Measurements from ENCODE around the gene PIP4K2B.

The PIP4K2B gene

GRCh38 chr17:38777641-38778250, 21.6 kb downstream of the PIP4K2B start:
- no peak for TF ChIP-seq CTCF (IDR thresholded peaks at IDR 0.05; ENCODE audit: insufficient read depth, missing control alignments)
- DNase-seq (ENCODE audit: insufficient read length, low spot score) = no peak
- no peak for FAIRE-seq

DNA sequence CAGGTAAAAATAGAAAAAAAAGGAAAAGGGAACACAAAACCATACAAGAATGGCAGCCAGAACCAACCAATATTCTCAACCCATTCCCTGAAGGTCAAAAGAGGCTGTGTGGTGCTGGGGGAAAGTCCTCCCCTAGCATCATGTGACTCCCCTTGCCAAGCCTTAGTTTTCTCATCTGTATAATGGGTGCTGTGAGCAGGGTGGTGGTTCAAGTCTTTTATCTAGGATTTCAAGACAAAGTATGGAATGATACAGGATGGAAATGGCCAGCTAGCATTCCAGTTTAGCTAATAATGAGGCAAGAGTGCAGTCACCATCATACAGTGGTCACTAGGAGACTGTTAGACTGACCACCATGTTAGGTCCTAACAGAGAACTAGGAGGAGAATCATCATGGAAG, 26.1 kb downstream of the PIP4K2B start:
- no peak for FAIRE-seq
- no peak for TF ChIP-seq CTCF (IDR thresholded peaks at IDR 0.05; ENCODE audit: insufficient read depth, missing control alignments)
- no peak for DNase-seq (ENCODE audit: insufficient read length, low spot score)

GRCh38 chr17:38768417-38768816, 30.9 kb downstream of the PIP4K2B start:
- DNase-seq (ENCODE audit: insufficient read length, low spot score) (no peak), FAIRE-seq (no peak)
- TF ChIP-seq CTCF (IDR thresholded peaks at IDR 0.05; ENCODE audit: insufficient read depth, missing control alignments) = no peak

- FAIRE-seq (no peak), DNase-seq (ENCODE audit: insufficient read length, low spot score) (no peak)
- no peak for TF ChIP-seq CTCF (IDR thresholded peaks at IDR 0.05; ENCODE audit: insufficient read depth, missing control alignments)
These were observed 33.0 kb downstream of the PIP4K2B start for GRCh38 chr17:38766341-38766740.

DNA sequence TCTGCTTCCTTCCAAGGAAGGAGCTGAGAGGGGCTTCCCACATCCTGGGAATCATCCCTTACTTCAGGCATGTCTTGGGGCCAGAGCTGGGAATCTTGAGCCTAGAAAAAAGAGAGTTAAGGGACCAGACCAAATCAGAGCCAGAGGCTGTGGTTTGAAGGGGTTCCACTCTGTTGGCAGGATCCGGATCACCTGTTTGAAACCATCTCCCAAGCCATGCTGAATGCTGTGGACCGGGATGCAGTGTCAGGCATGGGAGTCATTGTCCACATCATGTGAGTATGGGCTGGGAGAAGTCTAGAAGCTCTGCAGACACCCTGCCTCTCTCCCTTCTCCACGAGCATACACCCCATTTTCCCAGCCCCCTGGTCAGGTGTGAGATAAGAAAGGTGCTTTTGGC, 37.1 kb downstream of the PIP4K2B start:
- DNase-seq (ENCODE audit: insufficient read length, low spot score) (no peak), FAIRE-seq (no peak)
- no peak for TF ChIP-seq CTCF (IDR thresholded peaks at IDR 0.05; ENCODE audit: insufficient read depth, missing control alignments)

DNA sequence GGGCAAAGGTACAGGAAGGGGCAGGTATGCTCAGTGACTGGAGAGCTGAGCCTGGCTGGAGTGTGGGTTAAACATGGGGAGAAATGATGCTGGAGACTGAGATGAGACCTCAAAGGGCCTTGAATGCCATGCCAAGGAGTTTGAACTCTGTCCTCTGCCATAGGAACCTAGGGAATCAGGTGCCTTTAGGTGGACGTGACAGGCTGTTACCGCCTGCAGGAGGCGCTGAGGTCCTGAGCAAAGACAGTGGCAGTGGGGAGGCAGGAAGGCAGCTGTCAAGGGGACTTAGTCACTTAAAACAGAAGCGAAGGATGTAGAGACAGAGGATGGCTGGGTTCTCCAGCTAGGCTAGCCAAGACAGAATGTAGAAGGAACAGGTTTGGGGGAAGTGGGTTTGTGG, 37.7 kb downstream of the PIP4K2B start:
- FAIRE-seq (no peak), DNase-seq (ENCODE audit: insufficient read length, low spot score) (no peak)
- peak; percentile 44 for TF ChIP-seq CTCF (IDR thresholded peaks at IDR 0.05; ENCODE audit: insufficient read depth, missing control alignments)

GRCh38 chr17:38753071-38753506, 46.3 kb downstream of the PIP4K2B start:
- FAIRE-seq (no peak), DNase-seq (ENCODE audit: insufficient read length, low spot score) (no peak)
- TF ChIP-seq CTCF (IDR thresholded peaks at IDR 0.05; ENCODE audit: insufficient read depth, missing control alignments) = no peak

Data from D721Med (cell line).